Transverse colon (tissue), 4 donors: ENCODE data around the gene KRTAP3-2. TPM values are rescaled to one million over a fixed set of nuclear protein-coding genes. Genes with fewer than 3 reads are reported as not detected.

ENCODE experiments used
- DNase-seq: peaks from one replicate; pipeline ENCODE4 v3.0.0-alpha.2; 2019
- H3K27ac ChIP-seq, 4 donors: fragments of 200-600 bp; sonication (generic); 2 replicates each; pipeline ENCODE4 v1.5.1; 2016 to 2018; ENCODE audit warnings: inconsistent platforms in 4 of 4
- H3K27me3 ChIP-seq: fragments of 200-600 bp; sonication (generic); 2 replicates; pipeline ENCODE4 v1.5.1; 2017; ENCODE audit warnings: inconsistent platforms
- H3K36me3 ChIP-seq, 4 donors: fragments of 200-600 bp; sonication (generic); 2 replicates each; pipeline ENCODE4 v1.5.1; 2017 to 2019; ENCODE audit warnings: inconsistent platforms in 4 of 4
- H3K4me1 ChIP-seq, 4 donors: fragments of 200-600 bp; sonication (generic); 2 replicates each; pipeline ENCODE4 v1.5.1; 2017 to 2020; ENCODE audit warnings: inconsistent platforms in 4 of 4
- H3K4me3 ChIP-seq, 4 donors: fragments of 200-600 bp; sonication (generic); 1 replicate in 1 of 4; 2 replicates in 3 of 4; pipeline versions ENCODE4 v1.5.1 to v1.6.1; 2017 to 2019; ENCODE audit warnings: inconsistent platforms in 4 of 4
- H3K9me3 ChIP-seq, 2 donors: fragments of 200-600 bp; sonication (generic); 2 replicates each; pipeline ENCODE4 v1.5.1; 2017 to 2019; ENCODE audit warnings: inconsistent platforms in 2 of 2
- EP300 ChIP-seq: sonication (generic); formaldehyde crosslinking; IDR thresholded peaks from one replicate; pipeline ENCODE4 v1.6.1; 2017; ENCODE audit warnings: antibody characterized with exemption, low read depth
- POLR2A ChIP-seq: fragments of 450-650 bp; IDR thresholded peaks from one replicate; pipeline ENCODE4 v1.6.1; 2016; ENCODE audit warnings: antibody characterized with exemption, mild to moderate bottlenecking, moderate library complexity
- POLR2AphosphoS5 ChIP-seq, 3 donors: sonication (generic); formaldehyde crosslinking; IDR thresholded peaks; one replicate each; pipeline ENCODE4 v1.6.1; 2016; ENCODE audit warnings: antibody characterized with exemption in 3 of 3
- WGBS, 2 donors: methylation state at CpG; one replicate each; pipeline ENCODE4 v1.1.5; 2018; ENCODE audit warnings: low coverage in 1 of 2; 5-methylcytosine and 5-hydroxymethylcytosine counted together
- in situ Hi-C, 4 donors: fragments of 200-750 bp; cut with MboI; loops; one replicate each; pipeline versions ENCODE4 v1.15.0 to v1.15.1; 2017; ENCODE audit warnings: low sequenced_read_pairs in 3 of 4, low pct_ligation_motif_present in 1 of 4, low pct_unique_long_range_greater_than_20kb in 1 of 4
- intact Hi-C: fragments of 100-400 bp; cut with DNase I; formaldehyde crosslinking; loops from one replicate; pipeline ENCODE4 v1.15.1; 2023; ENCODE audit warnings: low total_unique reads
- total RNA-seq, 4 donors: library from RNA; depleted of rRNA; stranded (reverse); fragments of >200 nt; gene quantifications; one replicate each; pipeline ENCODE4 v1.1.0, GENCODE V29; 2016
- TF ChIP-seq, protein P1 (sequence below), 5 experiments: fragments of 200-600 bp in 3 of 5; fragments of 450-650 bp in 2 of 5; sonication (generic) in 3 of 5; IDR thresholded peaks; 1 replicate in 2 of 5; 2 replicates in 3 of 5; pipeline ENCODE4 v1.5.1; 2016 to 2017; ENCODE audit warnings: antibody characterized with exemption in 5 of 5, inconsistent platforms in 3 of 5, mild to moderate bottlenecking in 2 of 5, moderate library complexity in 1 of 5

Gene KRTAP3-2
- total RNA-seq, 4 donors from 2014 or later = not detected

DNA sequence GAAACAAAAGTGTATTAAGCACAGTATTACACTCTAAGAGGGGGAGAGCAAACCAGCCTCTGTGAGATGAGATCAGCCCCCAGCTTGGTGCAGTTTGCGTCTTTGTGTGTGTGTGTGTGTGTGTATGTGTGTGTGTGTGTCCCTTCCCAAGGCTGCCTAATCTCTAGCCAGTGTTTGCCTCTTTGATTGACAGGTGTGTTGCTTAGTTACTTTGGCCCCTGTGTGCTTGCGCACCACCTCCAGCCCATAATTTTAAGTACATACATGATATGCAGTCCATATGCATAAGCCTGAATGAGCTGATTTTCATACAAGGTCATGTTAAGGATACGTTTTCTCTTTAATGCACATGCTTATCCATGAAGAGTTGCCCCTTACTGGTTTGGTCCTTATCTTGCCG lies 2.1 kb upstream of the KRTAP3-2 start:
- in situ Hi-C loops = no loop called here
- intact Hi-C loops = no loop called here
- H3K27me3 ChIP-seq = no peaks in the 10 kb centered on the region
- no peak for DNase-seq
- H3K27ac ChIP-seq = no peak overlapping the region
- H3K4me3 ChIP-seq = no peak overlapping the region
- no peaks in the 10 kb centered on the region for H3K36me3 ChIP-seq
- no peak for TF ChIP-seq EP300
- TF ChIP-seq, protein P1, sequence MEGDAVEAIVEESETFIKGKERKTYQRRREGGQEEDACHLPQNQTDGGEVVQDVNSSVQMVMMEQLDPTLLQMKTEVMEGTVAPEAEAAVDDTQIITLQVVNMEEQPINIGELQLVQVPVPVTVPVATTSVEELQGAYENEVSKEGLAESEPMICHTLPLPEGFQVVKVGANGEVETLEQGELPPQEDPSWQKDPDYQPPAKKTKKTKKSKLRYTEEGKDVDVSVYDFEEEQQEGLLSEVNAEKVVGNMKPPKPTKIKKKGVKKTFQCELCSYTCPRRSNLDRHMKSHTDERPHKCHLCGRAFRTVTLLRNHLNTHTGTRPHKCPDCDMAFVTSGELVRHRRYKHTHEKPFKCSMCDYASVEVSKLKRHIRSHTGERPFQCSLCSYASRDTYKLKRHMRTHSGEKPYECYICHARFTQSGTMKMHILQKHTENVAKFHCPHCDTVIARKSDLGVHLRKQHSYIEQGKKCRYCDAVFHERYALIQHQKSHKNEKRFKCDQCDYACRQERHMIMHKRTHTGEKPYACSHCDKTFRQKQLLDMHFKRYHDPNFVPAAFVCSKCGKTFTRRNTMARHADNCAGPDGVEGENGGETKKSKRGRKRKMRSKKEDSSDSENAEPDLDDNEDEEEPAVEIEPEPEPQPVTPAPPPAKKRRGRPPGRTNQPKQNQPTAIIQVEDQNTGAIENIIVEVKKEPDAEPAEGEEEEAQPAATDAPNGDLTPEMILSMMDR (IDR thresholded peaks at IDR 0.05) = no peak
- no peak for TF ChIP-seq POLR2A
- TF ChIP-seq POLR2AphosphoS5 (IDR thresholded peaks at IDR 0.05) = no peak
- H3K9me3 ChIP-seq = no peaks in the 10 kb centered on the region
- 85 to 87% methylated on average over 3 to 4 of the region's 4 CpGs for WGBS, 2 donors
- no peaks in the 10 kb centered on the region for H3K4me1 ChIP-seq

DNA sequence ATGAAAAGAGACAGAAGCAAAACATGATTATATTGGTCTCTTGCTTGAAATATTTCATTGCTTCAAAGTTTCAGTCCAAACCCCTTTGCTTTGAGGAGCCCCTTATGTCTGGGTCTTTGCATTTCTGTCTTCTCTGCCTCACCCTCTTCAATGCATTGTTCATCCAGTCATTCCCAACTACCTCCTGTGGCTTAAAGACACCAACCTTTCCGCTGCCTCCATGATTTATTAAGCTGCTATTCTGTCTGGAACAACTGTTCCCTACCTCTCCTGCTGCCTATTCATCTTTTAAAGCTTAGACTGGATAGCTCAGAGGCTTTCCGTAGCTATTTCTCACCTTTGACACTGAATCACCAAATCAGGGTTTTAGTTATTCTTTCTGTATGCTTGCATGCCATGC lies 2.3 kb downstream of the KRTAP3-2 start:
- no peaks in the 10 kb centered on the region for H3K27me3 ChIP-seq
- no peaks in the 10 kb centered on the region for H3K36me3 ChIP-seq
- intact Hi-C loops = no loop called here
- H3K4me1 ChIP-seq = peaks cover 0 to 1% (median 0%) of the 10 kb centered on the region in 4 donors
- in situ Hi-C loops = no loop called here
- TF ChIP-seq POLR2A = no peak
- no peak for TF ChIP-seq POLR2AphosphoS5 (IDR thresholded peaks at IDR 0.05)
- TF ChIP-seq EP300 = no peak
- TF ChIP-seq, protein P1 (IDR thresholded peaks at IDR 0.05) = no peak
- H3K27ac ChIP-seq = no peak overlapping the region
- H3K4me3 ChIP-seq = no peak overlapping the region
- no peak for DNase-seq
- H3K9me3 ChIP-seq = no peaks in the 10 kb centered on the region
- 77% methylated on average over 2 of the region's 2 CpGs for WGBS, 2 donors

DNA sequence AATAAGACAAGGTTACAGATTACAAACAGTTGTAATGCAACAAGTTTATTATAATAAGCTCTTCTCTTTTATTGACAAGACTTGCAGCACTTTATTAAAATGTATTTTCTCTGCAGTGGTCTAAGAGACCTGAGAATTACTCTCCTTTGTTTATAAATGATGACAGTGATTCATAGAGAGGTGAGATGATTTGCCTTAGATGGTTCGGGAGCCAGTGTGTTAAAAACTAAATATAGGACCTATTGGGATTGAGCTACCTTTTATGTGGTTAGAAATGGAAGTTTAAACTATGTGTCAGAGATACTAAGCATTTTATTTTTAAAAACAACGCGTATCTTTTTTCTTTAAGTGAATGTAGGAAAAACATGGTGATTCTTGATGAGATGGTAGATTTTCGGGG lies 2.9 kb downstream of the KRTAP3-2 start:
- Histone ChIP-seq H3K36me3 (no peaks in the 10 kb centered on the region), H3K27ac (no peak overlapping the region), H3K27me3 (peaks cover under 1% of the 10 kb centered on the region), H3K4me3 (no peak overlapping the region), H3K4me1 (peaks cover 0 to 4% (median 0%) of the 10 kb centered on the region in 4 donors), H3K9me3 (no peaks in the 10 kb centered on the region)
- in situ Hi-C loops (no loop called here), intact Hi-C loops (no loop called here)
- TF ChIP-seq POLR2AphosphoS5 (IDR thresholded peaks at IDR 0.05) = no peak
- no peak for TF ChIP-seq POLR2A
- no peak for TF ChIP-seq EP300
- TF ChIP-seq, protein P1 (IDR thresholded peaks at IDR 0.05) = no peak
- 52 to 68% methylated on average over 4 of the region's 4 CpGs for WGBS, 2 donors
- DNase-seq = no peak

DNA sequence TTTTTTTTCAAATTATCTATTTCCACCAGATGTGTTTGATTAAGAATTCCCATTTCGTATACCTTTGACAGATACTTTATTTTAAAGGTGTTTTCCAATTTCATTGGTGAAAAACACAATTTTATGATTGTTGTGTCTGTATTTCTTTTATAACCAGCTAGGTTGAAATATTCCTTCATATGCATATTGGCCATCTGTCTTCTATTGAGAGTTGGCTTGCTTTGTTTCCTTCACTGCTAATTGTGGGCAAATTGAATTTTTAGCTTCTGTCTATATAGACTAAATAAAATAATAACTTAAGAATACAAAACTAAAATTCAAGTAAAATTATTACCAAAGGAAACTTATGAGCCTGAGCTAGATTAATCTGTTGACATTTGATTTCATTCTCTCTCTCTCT lies 4.6 kb downstream of the KRTAP3-2 start:
- WGBS, 2 donors = 45% methylated on average over 1 of the region's 1 CpG; no CpG with 5 or more reads in 1 of the 2 donors
- TF ChIP-seq POLR2AphosphoS5 (IDR thresholded peaks at IDR 0.05) = no peak
- TF ChIP-seq, protein P1 (IDR thresholded peaks at IDR 0.05) = no peak
- TF ChIP-seq EP300 = no peak
- no peak for TF ChIP-seq POLR2A
- Histone ChIP-seq H3K4me3 (no peak overlapping the region), H3K36me3 (no peaks in the 10 kb centered on the region), H3K27ac (no peak overlapping the region), H3K9me3 (no peaks in the 10 kb centered on the region), H3K4me1 (peaks cover 0 to 4% (median 0%) of the 10 kb centered on the region in 4 donors), H3K27me3 (peaks cover 3% of the 10 kb centered on the region)
- DNase-seq = no peak
- intact Hi-C loops = no loop called here
- in situ Hi-C loops = no loop called here
